SK-N-SH treated with all-trans-retinoic acid at 6 μM for 48 hours (cell line): ENCODE data around the gene PACC1.

Experiments
- ATAC-seq: fragments of 200-7000 bp; cut with Tn5 transposase; 3 replicates; pipeline ENCODE4 v1.9.1; 2020; ENCODE audit warnings: mild to moderate bottlenecking, moderate library complexity
- ARNTL ChIP-seq: fragments of 450-650 bp; formaldehyde crosslinking; IDR thresholded peaks from 2 replicates; pipeline ENCODE4 v1.5.0; 2020; ENCODE audit warnings: low read depth, mild to moderate bottlenecking, moderate library complexity, borderline replicate concordance
- BACH2 ChIP-seq: fragments of 250-450 bp; sonication (Bioruptor Pico); IDR thresholded peaks from 2 replicates; pipeline ENCODE4 v1.9.0; 2021; ENCODE audit warnings: mild to moderate bottlenecking, borderline replicate concordance
- CREB5 ChIP-seq: fragments of 250-450 bp; sonication (Bioruptor Pico); IDR thresholded peaks from 2 replicates; pipeline ENCODE4 v1.5.1; 2020; ENCODE audit warnings: low read depth, mild to moderate bottlenecking, moderate library complexity
- CSRNP3 ChIP-seq: fragments of 250-450 bp; sonication (Bioruptor Pico); IDR thresholded peaks from 2 replicates; pipeline ENCODE4 v1.5.1; 2021; ENCODE audit warnings: mild to moderate bottlenecking, moderate library complexity
- ESRRG ChIP-seq: fragments of 250-450 bp; sonication (Bioruptor Pico); IDR thresholded peaks from 2 replicates; pipeline ENCODE4 v1.6.1; 2021; ENCODE audit warnings: mild to moderate bottlenecking
- GLIS3 ChIP-seq: fragments of 250-450 bp; sonication (Bioruptor Pico); IDR thresholded peaks from 2 replicates; pipeline ENCODE4 v1.5.0; 2020; ENCODE audit warnings: mild to moderate bottlenecking, moderate library complexity
- ISL1 ChIP-seq: fragments of 250-450 bp; sonication (Bioruptor Pico); IDR thresholded peaks from 2 replicates; pipeline ENCODE4 v2.1.2; 2022; ENCODE audit warnings: mild to moderate bottlenecking, moderate library complexity
- OSR1 ChIP-seq: fragments of 250-450 bp; sonication (Bioruptor Pico); IDR thresholded peaks from 2 replicates; pipeline ENCODE4 v1.8.0; 2022; ENCODE audit warnings: moderate library complexity, mild to moderate bottlenecking, inconsistent platforms
- PPARA ChIP-seq: fragments of 250-450 bp; sonication (Bioruptor Pico); IDR thresholded peaks from 2 replicates; pipeline ENCODE4 v1.5.0; 2020; ENCODE audit warnings: mild to moderate bottlenecking, borderline replicate concordance
- SNAI2 ChIP-seq: fragments of 250-450 bp; sonication (Bioruptor Pico); IDR thresholded peaks from 2 replicates; pipeline ENCODE4 v1.5.0; 2020; ENCODE audit warnings: mild to moderate bottlenecking, moderate library complexity
- TCF4 ChIP-seq: fragments of 250-450 bp; sonication (Bioruptor Pico); IDR thresholded peaks from 2 replicates; pipeline ENCODE4 v1.8.0; 2021; ENCODE audit warnings: mild to moderate bottlenecking, moderate library complexity, borderline replicate concordance
- TOX ChIP-seq: fragments of 250-450 bp; sonication (Bioruptor Pico); IDR thresholded peaks from 2 replicates; pipeline ENCODE4 v1.8.0; 2021; ENCODE audit warnings: mild to moderate bottlenecking, moderate library complexity, borderline replicate concordance
- TSHZ2 ChIP-seq: fragments of 250-450 bp; sonication (Bioruptor Pico); IDR thresholded peaks from 2 replicates; pipeline ENCODE4 v1.5.0; 2020; ENCODE audit warnings: mild to moderate bottlenecking, moderate library complexity
- ZC3H10 ChIP-seq: fragments of 250-450 bp; sonication (Bioruptor Pico); IDR thresholded peaks from 2 replicates; pipeline ENCODE4 v1.5.1; 2021; ENCODE audit warnings: mild to moderate bottlenecking, moderate library complexity
- ZFP3 ChIP-seq: fragments of 250-450 bp; sonication (Bioruptor Pico); IDR thresholded peaks from 2 replicates; pipeline ENCODE4 v1.5.0; 2020; ENCODE audit warnings: mild to moderate bottlenecking, moderate library complexity
- ZFP30 ChIP-seq: fragments of 450-650 bp; formaldehyde crosslinking; IDR thresholded peaks from 2 replicates; pipeline ENCODE4 v1.5.0; 2022; ENCODE audit warnings: mild to moderate bottlenecking, moderate library complexity
- ZNF565 ChIP-seq: fragments of 450-650 bp; formaldehyde crosslinking; conservative IDR thresholded peaks from 2 replicates; pipeline ENCODE4 v1.5.0; 2020; ENCODE audit warnings: low read depth, mild to moderate bottlenecking, moderate library complexity
- ZNF70 ChIP-seq: fragments of 450-650 bp; formaldehyde crosslinking; IDR thresholded peaks from 2 replicates; pipeline ENCODE4 v1.5.0; 2020; ENCODE audit warnings: mild to moderate bottlenecking, moderate library complexity
- ZNF8 ChIP-seq: fragments of 450-650 bp; formaldehyde crosslinking; IDR thresholded peaks from 2 replicates; pipeline ENCODE4 v1.5.0; 2020; ENCODE audit warnings: mild to moderate bottlenecking, moderate library complexity
- TF ChIP-seq, protein P1 (sequence below): fragments of 250-450 bp; sonication (Bioruptor Pico); IDR thresholded peaks from 2 replicates; pipeline ENCODE4 v1.8.0; 2021; ENCODE audit warnings: low read depth, mild to moderate bottlenecking, moderate library complexity, borderline replicate concordance

Gene PACC1

GRCh38 chr1:212430416-212430815 is 15.7 kb upstream of the PACC1 start:
- no peak for ATAC-seq
- no peak for TF ChIP-seq ZNF70
- TF ChIP-seq, protein P1, sequence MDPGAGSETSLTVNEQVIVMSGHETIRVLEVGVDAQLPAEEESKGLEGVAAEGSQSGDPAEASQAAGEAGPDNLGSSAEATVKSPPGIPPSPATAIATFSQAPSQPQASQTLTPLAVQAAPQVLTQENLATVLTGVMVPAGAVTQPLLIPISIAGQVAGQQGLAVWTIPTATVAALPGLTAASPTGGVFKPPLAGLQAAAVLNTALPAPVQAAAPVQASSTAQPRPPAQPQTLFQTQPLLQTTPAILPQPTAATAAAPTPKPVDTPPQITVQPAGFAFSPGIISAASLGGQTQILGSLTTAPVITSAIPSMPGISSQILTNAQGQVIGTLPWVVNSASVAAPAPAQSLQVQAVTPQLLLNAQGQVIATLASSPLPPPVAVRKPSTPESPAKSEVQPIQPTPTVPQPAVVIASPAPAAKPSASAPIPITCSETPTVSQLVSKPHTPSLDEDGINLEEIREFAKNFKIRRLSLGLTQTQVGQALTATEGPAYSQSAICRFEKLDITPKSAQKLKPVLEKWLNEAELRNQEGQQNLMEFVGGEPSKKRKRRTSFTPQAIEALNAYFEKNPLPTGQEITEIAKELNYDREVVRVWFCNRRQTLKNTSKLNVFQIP = no peak
- TF ChIP-seq ISL1 (CRISPR knock-in tag) = no peak
- no peak for TF ChIP-seq BACH2 (CRISPR knock-in tag)
- no peak for TF ChIP-seq ZC3H10 (CRISPR knock-in tag)
- TF ChIP-seq ZNF8 (CRISPR knock-in tag) = no peak
- TF ChIP-seq OSR1 (CRISPR knock-in tag) = no peak
- TF ChIP-seq TSHZ2 (CRISPR knock-in tag) = no peak
- TF ChIP-seq ARNTL (CRISPR knock-in tag) = no peak
- TF ChIP-seq TOX = no peak
- TF ChIP-seq CREB5 (CRISPR knock-in tag) = no peak
- TF ChIP-seq ZNF565 (CRISPR knock-in tag) = no peak
- no peak for TF ChIP-seq ESRRG (CRISPR knock-in tag)
- no peak for TF ChIP-seq PPARA (CRISPR knock-in tag)
- TF ChIP-seq GLIS3 (CRISPR knock-in tag) = no peak
- no peak for TF ChIP-seq ZFP30 (CRISPR knock-in tag)
- no peak for TF ChIP-seq ZFP3 (CRISPR knock-in tag)
- TF ChIP-seq TCF4 (CRISPR knock-in tag) = no peak

DNA sequence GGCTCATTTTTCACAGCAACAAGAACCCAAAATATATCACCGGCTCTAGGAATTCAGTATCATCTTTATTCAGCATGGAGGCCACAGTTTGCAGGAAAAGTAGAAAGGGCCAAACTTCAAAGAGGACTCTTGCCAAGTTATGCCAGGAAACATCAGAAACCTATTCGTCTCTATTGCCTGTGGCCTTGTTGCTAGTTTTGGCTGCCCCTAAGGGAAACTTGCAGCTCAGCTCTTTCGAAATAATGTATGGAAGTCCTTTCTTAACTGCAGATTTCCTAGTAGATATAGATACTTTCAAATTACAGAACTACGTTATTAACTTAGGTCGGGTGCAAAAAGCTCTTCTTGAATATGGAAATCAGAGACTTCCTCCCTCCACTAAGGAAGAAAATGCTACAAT is 13.8 kb upstream of the PACC1 start:
- ATAC-seq = no peak
- TF ChIP-seq ESRRG (CRISPR knock-in tag) = no peak
- TF ChIP-seq ZNF565 (CRISPR knock-in tag) = no peak
- TF ChIP-seq SNAI2 (CRISPR knock-in tag) = no peak
- TF ChIP-seq ARNTL (CRISPR knock-in tag) = no peak
- TF ChIP-seq CREB5 (CRISPR knock-in tag) = no peak
- no peak for TF ChIP-seq TSHZ2 (CRISPR knock-in tag)
- no peak for TF ChIP-seq PPARA (CRISPR knock-in tag)
- no peak for TF ChIP-seq ZNF70
- no peak for TF ChIP-seq ZNF8 (CRISPR knock-in tag)
- TF ChIP-seq ZFP30 (CRISPR knock-in tag) = no peak
- no peak for TF ChIP-seq BACH2 (CRISPR knock-in tag)
- TF ChIP-seq CSRNP3 = no peak
- no peak for TF ChIP-seq GLIS3 (CRISPR knock-in tag)
- TF ChIP-seq TOX = no peak
